NOMO-1 treated with DMSO at 0.1 percent for 48 hours (cell line): Measurements from ENCODE around the gene DOLK.

Experiments used
- DNase-seq: peaks from one replicate; lab custom pipeline; 2025; ENCODE audit not compliant: unreplicated experiment; lab: John Stamatoyannopoulos, UW

Gene DOLK

GRCh38 chr9:128909859-128910258, 37.5 kb downstream of the DOLK start:
- no peak for DNase-seq

GRCh38 chr9:128908372-128908771, 39.0 kb downstream of the DOLK start:
- DNase-seq: no peak

- DNase-seq: no peak
These were observed 40.7 kb downstream of the DOLK start for GRCh38 chr9:128906741-128907140.

GRCh38 chr9:128905964-128906363, 41.4 kb downstream of the DOLK start:
- no peak for DNase-seq

- DNase-seq: no peak
These were observed 43.4 kb downstream of the DOLK start for GRCh38 chr9:128903871-128904620.

- no peak for DNase-seq
These were observed 44.3 kb downstream of the DOLK start for GRCh38 chr9:128903079-128903461.

- DNase-seq: peak; percentile 51
These were observed 44.9 kb downstream of the DOLK start for GRCh38 chr9:128902351-128903078.

GRCh38 chr9:128901822-128902221, 45.6 kb downstream of the DOLK start:
- no peak for DNase-seq

- DNase-seq: no peak
These were observed 46.0 kb downstream of the DOLK start for GRCh38 chr9:128901379-128901778.

GRCh38 chr9:128899566-128900322, 47.7 kb downstream of the DOLK start:
- peak; percentile 16 for DNase-seq

- no peak for DNase-seq
These were observed 48.4 kb downstream of the DOLK start for GRCh38 chr9:128898845-128899565.

- no peak for DNase-seq
These were observed 49.0 kb downstream of the DOLK start for GRCh38 chr9:128898382-128898781.

- DNase-seq: no peak
These were observed 51.8 kb downstream of the DOLK start for GRCh38 chr9:128895556-128895955.
